Measurements from ENCODE around the gene CALHM1. TPM values are rescaled to one million over a fixed set of nuclear protein-coding genes. Genes with fewer than 3 reads are reported as not detected.

CALHM1 gene
- total RNA-seq, 1 donor from 2014 or later: not detected

DNA sequence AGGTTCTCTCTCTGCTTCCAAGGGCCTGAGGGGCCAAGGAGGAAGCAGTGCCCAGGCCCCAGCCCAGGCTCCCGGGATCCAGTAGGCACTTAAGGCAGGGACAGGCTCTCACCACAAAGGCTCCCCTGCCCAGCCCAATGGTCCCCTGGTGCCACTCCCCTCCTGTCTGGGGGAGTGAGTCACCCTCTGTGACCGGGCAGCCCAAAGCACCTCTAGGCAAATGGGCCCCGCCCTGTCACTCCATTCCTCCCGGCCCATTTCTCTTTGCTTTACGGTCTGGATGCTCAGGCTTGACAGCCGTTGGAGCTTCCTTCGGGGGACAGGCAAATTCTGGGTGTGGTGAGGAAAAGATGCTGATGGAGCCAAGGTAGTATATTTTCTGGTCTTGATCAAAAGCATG lies 20.4 kb upstream of the CALHM1 start, which contains the start of gene CALHM3:
Gene CALHM3, minus strand, starts transcription at position 106 of the 400 bp plus-strand sequence. CDS start 208 bp downstream, outside the sequence.
- DNase-seq (ENCODE audit: low read depth): no peak
- Histone ChIP-seq H3K27me3 (ENCODE audit: control insufficient read depth, insufficient read depth, low read length) (no peaks in the 10 kb centered on the region), H3K4me3 (ENCODE audit: low read depth, low read length) (no peak within 1 kb of the TSS), H3K36me3 (ENCODE audit: control insufficient read depth, insufficient read depth, low read length) (no peaks in the 10 kb centered on the region)
- TF ChIP-seq, protein P1, sequence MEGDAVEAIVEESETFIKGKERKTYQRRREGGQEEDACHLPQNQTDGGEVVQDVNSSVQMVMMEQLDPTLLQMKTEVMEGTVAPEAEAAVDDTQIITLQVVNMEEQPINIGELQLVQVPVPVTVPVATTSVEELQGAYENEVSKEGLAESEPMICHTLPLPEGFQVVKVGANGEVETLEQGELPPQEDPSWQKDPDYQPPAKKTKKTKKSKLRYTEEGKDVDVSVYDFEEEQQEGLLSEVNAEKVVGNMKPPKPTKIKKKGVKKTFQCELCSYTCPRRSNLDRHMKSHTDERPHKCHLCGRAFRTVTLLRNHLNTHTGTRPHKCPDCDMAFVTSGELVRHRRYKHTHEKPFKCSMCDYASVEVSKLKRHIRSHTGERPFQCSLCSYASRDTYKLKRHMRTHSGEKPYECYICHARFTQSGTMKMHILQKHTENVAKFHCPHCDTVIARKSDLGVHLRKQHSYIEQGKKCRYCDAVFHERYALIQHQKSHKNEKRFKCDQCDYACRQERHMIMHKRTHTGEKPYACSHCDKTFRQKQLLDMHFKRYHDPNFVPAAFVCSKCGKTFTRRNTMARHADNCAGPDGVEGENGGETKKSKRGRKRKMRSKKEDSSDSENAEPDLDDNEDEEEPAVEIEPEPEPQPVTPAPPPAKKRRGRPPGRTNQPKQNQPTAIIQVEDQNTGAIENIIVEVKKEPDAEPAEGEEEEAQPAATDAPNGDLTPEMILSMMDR (IDR thresholded peaks at IDR 0.05; ENCODE audit: insufficient read depth, low read length, poor library complexity, severe bottlenecking): no peak

DNA sequence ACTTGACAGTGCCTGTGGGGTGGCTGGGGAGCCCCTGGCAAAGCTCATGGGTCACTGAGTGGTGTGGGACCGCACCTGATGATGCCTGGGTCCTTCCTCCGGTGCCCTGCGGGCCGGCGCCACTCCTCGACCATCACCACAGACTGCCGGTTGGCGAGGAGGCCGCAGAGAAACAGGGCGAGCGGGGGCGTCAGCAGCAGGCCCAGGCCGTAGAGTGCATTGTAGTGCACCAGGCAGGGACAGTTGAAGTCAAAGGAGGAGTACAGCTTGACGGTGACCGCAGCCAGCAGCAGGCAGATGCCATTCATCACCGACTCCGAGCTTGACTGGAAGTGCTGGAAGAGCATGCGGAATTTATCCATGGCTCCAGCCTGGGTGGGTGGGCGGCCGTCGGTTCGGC lies 20.0 kb upstream of the CALHM1 start:
- TF ChIP-seq, protein P1 (IDR thresholded peaks at IDR 0.05; ENCODE audit: insufficient read depth, low read length, poor library complexity, severe bottlenecking): no peak
- H3K36me3 ChIP-seq (ENCODE audit: control insufficient read depth, insufficient read depth, low read length): no peaks in the 10 kb centered on the region
- no peak overlapping the region for H3K4me3 ChIP-seq (ENCODE audit: low read depth, low read length)
- DNase-seq (ENCODE audit: low read depth): no peak
- no peaks in the 10 kb centered on the region for H3K27me3 ChIP-seq (ENCODE audit: control insufficient read depth, insufficient read depth, low read length)

DNA sequence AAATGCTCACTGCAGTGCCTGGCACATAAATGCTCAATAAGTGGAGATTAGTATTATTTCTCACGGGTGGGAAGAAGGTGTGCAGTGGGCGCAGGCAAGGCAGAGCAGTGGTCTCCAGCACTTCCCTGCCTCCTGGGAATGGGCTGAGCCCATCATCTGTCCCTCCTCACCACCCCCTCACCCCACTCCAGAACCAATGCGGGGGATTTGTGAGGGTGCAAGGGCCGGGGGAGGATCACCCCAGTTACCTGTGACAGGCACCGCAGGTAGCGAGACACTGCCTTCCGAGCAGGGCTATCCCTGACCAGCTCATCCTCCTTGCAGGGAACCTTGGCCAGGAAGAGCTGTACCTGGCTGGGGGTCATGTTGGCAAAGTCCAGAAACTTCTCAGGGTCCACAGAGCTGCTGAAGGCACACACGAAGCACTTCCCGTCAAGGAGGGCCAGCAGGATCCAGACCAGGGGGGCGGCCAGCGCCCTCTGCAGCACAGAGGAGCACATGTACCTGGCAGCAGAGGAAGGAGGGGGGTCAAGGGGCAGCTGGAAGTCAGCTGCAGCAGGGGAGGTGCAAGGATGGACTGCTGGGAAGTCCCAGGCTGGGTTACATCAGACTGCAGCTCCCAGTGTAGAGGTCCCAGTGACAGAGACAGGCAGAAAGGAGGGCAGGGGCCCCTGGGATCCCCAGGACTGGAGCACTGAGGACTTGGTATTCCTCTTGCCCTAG lies 17.5 kb upstream of the CALHM1 start:
- H3K27me3 ChIP-seq (ENCODE audit: control insufficient read depth, insufficient read depth, low read length): peaks cover 4% of the 10 kb centered on the region
- DNase-seq (ENCODE audit: low read depth): no peak
- H3K36me3 ChIP-seq (ENCODE audit: control insufficient read depth, insufficient read depth, low read length): no peaks in the 10 kb centered on the region
- TF ChIP-seq, protein P1 (IDR thresholded peaks at IDR 0.05; ENCODE audit: insufficient read depth, low read length, poor library complexity, severe bottlenecking): peak; percentile 41
- H3K4me3 ChIP-seq (ENCODE audit: low read depth, low read length): no peak overlapping the region

DNA sequence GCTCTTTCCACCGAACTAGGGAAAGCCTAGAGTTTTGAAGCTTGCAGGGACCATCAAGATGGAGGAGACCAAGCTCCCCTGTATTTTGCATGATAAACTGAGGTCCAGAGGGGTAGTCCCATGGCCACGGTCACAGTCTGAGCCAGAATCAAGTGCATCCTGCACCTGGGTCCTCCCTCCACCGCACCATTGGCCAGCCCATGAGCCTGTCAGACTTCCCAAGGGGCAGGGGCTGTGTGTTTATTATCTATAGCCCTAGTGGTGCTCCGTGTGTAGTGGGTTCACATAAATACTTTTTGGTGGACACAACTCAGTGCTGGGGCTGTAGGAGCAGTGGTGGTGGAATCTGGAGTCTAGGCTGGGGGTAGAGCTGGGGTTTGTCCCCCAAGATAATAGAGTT lies 16.7 kb upstream of the CALHM1 start:
- no peak for DNase-seq (ENCODE audit: low read depth)
- Histone ChIP-seq H3K36me3 (ENCODE audit: control insufficient read depth, insufficient read depth, low read length) (no peaks in the 10 kb centered on the region), H3K27me3 (ENCODE audit: control insufficient read depth, insufficient read depth, low read length) (peaks cover 4% of the 10 kb centered on the region), H3K4me3 (ENCODE audit: low read depth, low read length) (no peak overlapping the region)
- TF ChIP-seq, protein P1 (IDR thresholded peaks at IDR 0.05; ENCODE audit: insufficient read depth, low read length, poor library complexity, severe bottlenecking): no peak

DNA sequence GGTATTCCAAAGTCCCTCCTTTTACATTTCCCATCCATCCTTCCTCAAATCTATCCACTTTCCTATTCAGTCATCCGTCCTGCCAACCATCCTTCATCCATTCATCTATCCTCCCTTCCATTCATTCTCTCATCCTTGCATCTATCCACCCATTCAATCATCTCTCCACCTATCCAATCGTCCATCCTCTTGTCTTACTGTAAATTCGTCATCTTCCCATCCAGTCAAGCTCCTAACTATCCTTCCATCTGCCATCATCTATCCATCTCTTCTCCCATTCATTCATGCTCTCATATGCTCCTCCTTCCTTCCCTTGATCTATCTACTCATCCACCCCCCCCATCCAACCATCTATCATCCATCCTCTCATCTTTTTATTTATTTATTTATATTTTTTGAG lies 15.4 kb upstream of the CALHM1 start:
- DNase-seq (ENCODE audit: low read depth): no peak
- Histone ChIP-seq H3K4me3 (ENCODE audit: low read depth, low read length) (no peak overlapping the region), H3K36me3 (ENCODE audit: control insufficient read depth, insufficient read depth, low read length) (no peaks in the 10 kb centered on the region), H3K27me3 (ENCODE audit: control insufficient read depth, insufficient read depth, low read length) (peaks cover 4% of the 10 kb centered on the region)
- TF ChIP-seq, protein P1 (IDR thresholded peaks at IDR 0.05; ENCODE audit: insufficient read depth, low read length, poor library complexity, severe bottlenecking): no peak

DNA sequence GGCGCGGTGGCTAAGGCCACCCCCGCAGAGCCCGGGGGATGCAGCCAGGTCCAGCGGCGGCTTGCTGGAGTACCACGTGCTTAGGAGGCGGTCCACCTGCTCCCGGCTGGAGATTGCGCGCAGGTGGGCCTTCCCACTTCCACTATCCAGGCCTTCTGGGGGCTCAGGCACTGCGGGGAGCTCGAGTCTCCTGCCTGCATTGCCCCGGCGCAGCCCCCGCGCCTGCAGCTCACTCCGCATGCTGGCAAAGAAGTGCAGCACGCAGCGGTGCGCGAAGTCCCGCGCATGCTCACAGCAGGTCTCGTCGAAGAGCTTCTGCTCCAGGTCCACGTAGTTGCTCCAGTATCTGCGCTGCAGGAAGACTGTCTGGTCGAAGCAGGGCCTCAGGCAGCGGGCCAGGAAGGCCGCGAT lies 14.6 kb upstream of the CALHM1 start:
- H3K4me3 ChIP-seq (ENCODE audit: low read depth, low read length): no peak overlapping the region
- DNase-seq (ENCODE audit: low read depth): no peak
- peaks cover 4% of the 10 kb centered on the region for H3K27me3 ChIP-seq (ENCODE audit: control insufficient read depth, insufficient read depth, low read length)
- TF ChIP-seq, protein P1 (IDR thresholded peaks at IDR 0.05; ENCODE audit: insufficient read depth, low read length, poor library complexity, severe bottlenecking): no peak
- no peaks in the 10 kb centered on the region for H3K36me3 ChIP-seq (ENCODE audit: control insufficient read depth, insufficient read depth, low read length)
